GM10847 (cell line): ENCODE results near the gene MLLT1.

ENCODE experiments used
- POLR2A ChIP-seq: IDR thresholded peaks from 2 replicates; pipeline ENCODE4 v1.6.1; 2011; ENCODE audit not compliant: insufficient read length; ENCODE audit errors: extremely low read depth

MLLT1 gene

GRCh38 chr19:6161271-6161850 is 118.4 kb downstream of the MLLT1 start:
- no peak for TF ChIP-seq POLR2A
